Gastrocnemius medialis (tissue), 4 donors: ENCODE measurements around the gene AMPH.

Experiments used
- CTCF ChIP-seq, 5 experiments: fragments of 450-650 bp in 3 of 5; fragments of 200-600 bp in 2 of 5; sonication (generic) in 2 of 5; IDR thresholded peaks in 4 of 5; conservative IDR thresholded peaks in 1 of 5; 1 replicate in 4 of 5; 2 replicates in 1 of 5; pipeline ENCODE4 v1.5.1; 2016 to 2019; ENCODE audit warnings: antibody characterized with exemption in 5 of 5, mild to moderate bottlenecking in 3 of 5, moderate library complexity in 3 of 5
- POLR2A ChIP-seq, 2 donors: fragments of 450-650 bp; IDR thresholded peaks; one replicate each; pipeline ENCODE4 v1.6.1; 2017; ENCODE audit warnings: antibody characterized with exemption in 2 of 2, mild to moderate bottlenecking in 2 of 2, moderate library complexity in 2 of 2

GRCh38 chr7:38360776-38361175 is 270.4 kb downstream of the AMPH start:
- no peak for TF ChIP-seq CTCF (IDR thresholded peaks at IDR 0.05 in 4 of 5, conservative IDR thresholded peaks at IDR 0.05 in 1 of 5)
- no peak for TF ChIP-seq POLR2A (IDR thresholded peaks at IDR 0.05)
